NCI-H2107 treated with DMSO at 0.1 percent for 48 hours (cell line): ENCODE data around the gene PPP1R14C.

Experiments used
- DNase-seq: peaks from one replicate; lab custom pipeline; 2025; ENCODE audit not compliant: unreplicated experiment; lab: John Stamatoyannopoulos, UW

PPP1R14C gene

DNA sequence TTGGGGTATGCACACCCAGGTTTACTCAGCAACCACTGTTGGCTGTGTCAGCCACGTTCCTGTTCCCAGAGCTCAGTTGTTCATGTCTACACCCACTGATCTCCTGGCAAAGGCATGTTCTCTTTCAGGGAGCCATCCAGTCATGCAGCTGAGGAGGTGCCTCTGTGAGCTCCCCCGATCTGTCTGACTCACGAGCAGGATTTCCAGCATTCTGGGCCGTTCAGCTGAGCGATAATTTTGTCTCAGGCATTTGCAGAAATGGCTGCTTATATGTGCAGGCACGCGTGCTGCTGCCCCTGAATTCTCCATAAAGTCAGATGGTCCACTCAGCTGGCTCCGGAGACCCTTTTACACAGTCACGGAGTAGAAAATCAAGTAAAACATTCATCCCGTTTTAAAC lies 147.6 kb downstream of the PPP1R14C start:
- DNase-seq, result no peak

- DNase-seq, result no peak
Measured at GRCh38 chr6:150291968-150292710, 149.3 kb downstream of the PPP1R14C start.

DNA sequence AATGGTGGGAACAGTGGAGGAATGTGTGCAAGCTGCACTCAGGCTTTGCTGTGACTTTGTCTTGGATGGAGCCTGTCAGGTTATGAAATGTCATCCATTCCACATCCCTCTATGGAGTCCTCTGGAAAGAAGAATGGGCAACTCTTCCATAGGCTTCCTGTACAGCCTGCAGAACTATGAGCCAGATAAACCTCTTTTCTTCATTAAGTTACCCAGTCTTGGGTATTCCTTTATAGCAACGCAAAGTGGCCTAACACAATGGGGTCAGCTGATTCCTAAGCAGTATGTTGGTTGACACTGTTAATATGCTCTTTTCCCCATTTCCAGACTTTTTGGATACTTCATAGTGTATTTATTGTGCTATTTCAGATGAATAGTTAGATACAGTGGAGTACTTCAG lies 150.2 kb downstream of the PPP1R14C start:
- DNase-seq, result no peak

DNA sequence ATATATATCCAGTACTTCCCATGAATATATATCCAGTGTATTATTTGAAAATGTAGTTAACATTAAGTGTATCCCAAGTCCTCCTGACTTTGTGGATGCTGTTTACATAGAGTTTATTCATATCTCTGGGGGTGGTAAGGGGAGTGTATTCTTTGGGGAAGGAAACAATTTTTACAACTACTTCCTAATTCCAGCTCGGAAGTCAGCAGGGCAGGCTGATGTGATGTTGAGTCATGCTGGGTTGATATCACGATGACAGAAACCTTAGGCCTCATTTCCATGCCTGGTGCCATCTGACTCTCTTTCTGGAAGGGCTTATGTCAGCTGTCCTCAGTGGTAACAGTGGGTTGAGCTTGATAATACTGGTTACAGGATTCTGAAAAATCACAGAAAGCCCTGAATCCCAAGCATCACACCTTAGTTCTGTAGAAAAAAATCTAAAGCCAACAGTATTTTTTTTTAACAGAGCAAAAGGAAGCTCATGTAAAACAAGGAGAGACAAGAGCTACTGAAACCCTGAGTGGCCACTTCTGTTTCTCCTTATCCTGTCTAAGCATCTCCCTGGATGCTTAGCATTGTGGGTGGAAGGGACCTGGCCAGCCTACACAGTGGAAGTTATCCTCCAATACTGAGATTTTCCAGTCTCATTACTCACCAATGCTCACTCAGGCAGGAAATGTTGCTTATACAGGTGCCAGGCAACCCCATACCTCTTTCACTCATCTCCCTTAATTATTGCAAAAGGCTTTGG lies 150.8 kb downstream of the PPP1R14C start:
- no peak for DNase-seq

GRCh38 chr6:150296890-150297289 lies 154.0 kb downstream of the PPP1R14C start:
- no peak for DNase-seq

- no peak for DNase-seq
Measured at GRCh38 chr6:150297327-150298029, 154.6 kb downstream of the PPP1R14C start.

- DNase-seq, result no peak
Measured at GRCh38 chr6:150298030-150298380, 155.2 kb downstream of the PPP1R14C start.

- no peak for DNase-seq
Measured at GRCh38 chr6:150298676-150299075, 155.8 kb downstream of the PPP1R14C start.
